Cerebellar nuclear complex (tissue), 1 donor: ENCODE measurements around the gene SLC27A3.
"Not testable (repeated sequence)": the region's sequence is repeated elsewhere in the genome, so short reads cannot be mapped to it uniquely, and the experiment has no call there.

Source experiments
- DNase-seq, 2 experiments: peaks; one replicate each; lab custom pipeline; 2025; lab: John Stamatoyannopoulos, UW

SLC27A3 gene

DNA sequence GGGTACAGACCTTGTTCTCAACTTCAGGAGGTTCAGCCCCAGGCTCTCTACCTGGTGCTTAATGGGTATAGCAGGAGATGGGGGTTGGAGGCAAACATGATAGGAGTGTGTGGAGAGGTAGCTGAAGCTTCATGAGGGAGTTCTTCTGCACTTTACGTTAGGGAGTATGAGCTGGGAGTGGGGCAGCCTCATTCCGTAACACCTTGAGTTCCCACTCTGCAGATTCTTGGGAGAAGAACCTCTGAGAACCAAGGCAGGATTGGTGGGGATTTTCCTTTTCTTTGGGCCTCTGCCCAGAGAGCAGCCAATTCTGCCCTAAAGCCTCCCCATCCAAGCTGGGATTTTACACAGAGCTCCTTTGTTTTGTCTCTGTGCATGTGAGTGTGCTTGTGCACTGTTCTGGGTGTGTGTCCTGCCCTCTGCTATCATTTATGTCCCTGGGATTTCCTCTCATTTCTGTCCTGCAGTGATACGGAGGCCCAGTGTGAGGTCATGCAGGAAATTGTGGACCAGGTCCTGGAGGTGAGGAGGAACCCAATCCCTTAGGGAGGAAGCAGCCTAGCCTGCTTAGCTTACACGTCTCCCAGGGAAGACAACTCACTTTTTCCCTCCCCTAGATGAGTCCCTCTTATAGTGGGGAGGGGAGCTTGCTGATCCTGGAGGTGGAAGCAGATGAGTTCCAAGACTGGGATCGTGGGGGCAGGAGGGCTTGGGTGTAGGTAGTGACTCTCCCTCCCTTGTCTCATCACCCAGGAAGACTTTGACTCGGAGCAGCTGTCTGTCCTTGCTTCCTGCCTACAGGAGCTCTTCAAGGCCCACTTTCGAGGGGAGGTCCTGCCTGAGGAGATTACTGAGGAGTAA lies 11.6 kb upstream of the SLC27A3 start:
- DNase-seq: no peak

DNA sequence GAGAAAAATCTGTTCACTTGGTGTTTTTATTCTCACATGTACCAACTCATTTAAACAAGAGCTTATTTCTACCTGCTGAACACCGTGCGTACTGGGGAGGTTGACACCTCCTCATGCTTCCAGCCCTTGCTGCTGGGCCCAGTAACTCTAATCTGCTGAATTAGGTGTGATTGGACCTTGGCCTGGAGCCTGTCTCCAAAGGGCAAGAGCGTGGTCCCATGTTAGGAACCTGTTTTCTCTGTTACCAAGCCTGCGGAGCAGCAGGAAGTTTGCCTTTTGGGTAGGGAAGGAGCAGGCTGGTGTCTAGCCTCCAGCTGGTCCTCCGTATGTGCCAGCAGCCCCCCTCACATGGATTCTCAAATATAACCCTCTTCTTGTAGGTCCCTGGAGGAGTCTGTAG lies 10.9 kb upstream of the SLC27A3 start:
- no peak for DNase-seq

DNA sequence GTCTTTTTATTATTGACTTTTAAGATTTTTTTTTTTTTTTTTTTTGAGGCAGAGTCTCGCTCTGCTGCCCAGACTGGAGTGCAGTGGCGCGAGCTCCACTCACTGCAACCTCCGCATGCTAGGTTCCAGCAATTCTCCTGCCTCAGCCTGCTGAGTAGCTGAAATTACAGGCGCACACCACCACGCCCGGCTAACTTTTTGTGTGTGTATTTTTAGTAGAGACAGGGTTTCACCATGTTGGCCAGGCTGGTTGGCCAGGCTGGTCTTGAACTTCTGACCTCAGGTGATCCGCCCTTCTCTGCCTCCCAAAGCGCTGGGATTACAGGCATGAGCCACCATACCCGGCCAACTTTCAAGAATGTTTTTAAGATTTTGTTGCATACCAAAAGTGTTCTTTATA lies 8.5 kb upstream of the SLC27A3 start:
- not testable (repeated sequence) for DNase-seq

DNA sequence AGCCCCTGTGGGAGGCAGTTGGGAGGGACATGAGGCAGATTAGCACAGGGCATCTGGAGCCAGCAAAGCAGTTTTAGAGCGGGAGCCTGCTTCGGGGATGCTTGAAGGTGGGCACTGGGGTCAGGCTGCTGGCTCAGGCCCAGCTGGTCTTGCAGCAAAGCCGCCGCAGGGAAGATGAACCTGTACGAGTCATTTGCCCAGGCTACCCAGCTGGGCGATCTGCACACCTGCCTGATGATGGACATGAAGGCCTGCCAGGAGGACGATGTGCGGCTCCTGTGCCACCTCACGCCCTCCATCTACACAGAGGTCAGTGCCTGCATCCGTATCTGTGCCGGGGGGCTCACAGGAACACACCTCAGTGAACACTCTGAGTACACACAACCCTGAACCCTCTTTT lies 7.7 kb upstream of the SLC27A3 start:
- DNase-seq: no peak

DNA sequence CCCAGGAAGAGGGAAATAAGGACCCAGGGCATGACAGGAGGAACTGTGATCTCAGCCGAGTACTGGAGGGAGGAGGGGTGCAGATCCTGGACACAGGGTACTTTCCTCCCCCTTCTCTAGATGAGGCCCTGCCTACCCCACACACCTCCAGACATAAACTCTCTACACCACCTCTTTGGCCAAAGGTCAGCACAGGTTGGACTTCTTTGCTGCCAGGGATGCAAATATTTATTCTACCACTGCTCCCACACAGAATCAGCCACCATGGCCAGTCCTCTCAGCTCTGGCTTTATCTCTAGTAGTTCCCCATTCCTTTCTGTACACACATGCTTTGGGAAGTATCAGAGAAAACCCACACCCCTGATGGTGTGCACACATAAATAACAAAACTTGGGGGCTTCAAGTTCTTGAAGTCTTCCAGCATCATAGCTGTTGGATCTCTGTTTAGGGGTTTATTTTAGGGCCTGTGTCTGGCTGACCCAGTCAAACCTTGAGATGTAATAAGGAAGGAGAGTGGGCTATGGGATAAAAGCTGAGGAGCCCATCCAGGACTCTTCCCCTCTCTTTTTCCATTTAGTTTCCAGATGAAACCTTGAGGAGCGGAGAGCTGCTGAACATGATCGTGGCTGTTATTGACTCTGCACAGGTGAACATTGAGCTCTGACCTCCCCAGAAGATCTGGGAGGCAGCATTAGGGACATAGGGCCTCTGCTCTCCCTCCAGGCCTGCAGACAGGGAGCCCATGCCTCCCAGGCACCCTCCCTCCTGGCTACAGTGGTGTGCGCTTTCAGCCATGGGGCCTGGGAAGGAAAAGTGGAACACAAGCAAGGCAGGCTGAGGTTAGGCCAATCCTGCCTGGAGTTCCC lies 6.7 kb upstream of the SLC27A3 start:
- no peak for DNase-seq

DNA sequence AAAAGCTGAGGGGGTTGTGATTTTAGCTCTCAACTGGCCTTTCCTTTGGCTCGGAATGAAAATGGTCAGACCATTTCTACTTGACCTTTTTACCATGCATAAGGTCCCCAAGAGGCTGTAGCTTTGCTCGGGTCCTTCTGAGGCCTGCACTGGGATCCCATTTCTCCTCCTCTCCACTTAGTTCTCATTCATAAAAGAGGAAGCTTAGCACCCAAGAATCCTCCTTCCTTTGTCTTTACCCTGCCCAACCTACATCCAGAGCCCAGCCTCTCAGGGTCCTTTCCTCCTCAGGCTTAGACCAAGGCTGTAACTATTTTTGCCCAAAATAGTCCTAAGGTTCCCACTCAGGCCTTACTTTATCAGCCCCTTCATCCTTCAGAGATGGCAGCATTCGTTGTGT lies 6.0 kb upstream of the SLC27A3 start:
- no peak for DNase-seq

DNA sequence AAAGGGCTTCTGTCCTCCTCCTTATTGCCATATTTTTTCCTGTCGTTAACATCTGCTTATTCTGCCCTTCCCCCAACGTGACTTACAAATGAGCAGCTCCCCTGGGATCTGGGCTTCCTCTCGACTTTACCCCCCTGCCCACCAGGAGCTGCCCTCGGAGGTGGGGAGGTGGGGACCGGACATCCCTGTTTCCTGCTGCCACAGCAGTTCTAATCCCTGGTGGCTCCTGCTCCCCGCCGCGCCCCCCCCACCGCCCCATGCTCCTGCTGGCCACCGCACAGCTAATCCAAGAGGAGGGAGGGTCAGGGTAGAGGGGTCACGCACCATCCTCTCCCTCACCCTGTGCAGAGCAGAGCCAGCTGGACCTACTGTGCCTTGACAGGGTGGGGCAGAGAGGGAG lies 4.4 kb upstream of the SLC27A3 start:
- DNase-seq: no peak

DNA sequence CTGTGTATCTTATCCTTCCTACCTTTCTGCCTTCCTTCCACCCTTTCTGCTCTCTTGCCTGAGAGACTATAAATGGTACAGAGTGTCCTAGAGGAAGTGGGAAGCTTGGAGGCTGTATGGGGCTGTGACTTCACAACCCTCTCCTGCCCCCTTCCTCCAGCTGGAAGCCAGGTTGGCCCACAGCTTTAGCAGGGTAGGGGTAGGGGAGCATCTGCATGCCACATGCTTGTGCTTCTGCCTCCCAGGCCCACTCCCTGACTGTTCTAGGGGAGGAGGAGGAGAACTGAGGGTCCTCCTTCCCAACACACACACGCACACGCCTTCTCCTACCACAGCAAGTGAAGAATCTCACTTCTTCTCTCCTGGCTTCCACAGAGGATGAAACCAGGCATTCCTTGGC lies 3.9 kb upstream of the SLC27A3 start:
- DNase-seq: no peak

DNA sequence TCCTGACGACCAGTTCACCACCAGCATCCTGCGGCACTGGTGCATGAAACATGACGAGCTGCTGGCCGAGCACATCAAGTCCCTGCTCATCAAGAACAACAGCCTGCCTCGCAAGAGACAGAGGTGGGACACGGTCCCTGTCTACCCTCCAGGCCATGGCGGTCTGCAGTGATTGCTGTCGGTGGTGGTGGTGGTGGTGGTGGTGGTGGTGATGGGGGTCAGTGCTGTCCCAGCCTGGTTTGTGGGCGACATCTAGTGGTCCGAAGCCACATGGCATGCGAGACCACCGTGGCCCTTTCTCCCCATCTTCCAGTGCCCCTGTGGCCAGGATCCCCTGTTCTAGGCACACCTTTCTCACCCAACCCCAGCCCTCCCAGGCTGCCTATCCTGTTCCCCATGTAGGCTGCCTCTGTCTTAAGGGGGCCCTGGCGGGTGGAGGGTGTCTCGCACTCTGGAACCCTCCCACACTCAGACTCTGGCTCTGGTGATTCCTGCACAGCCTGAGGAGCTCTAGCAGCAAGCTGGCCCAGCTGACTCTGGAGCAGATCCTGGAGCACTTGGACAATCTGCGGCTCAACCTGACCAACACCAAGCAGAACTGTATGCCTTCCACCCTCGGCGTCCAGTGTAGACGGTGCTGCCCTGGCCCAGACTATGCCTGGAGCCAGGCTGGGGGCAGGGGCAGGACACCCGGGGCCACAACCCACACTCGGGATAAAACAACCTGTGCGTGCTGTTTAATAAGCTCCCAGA lies 3.2 kb upstream of the SLC27A3 start:
- DNase-seq: no peak

DNA sequence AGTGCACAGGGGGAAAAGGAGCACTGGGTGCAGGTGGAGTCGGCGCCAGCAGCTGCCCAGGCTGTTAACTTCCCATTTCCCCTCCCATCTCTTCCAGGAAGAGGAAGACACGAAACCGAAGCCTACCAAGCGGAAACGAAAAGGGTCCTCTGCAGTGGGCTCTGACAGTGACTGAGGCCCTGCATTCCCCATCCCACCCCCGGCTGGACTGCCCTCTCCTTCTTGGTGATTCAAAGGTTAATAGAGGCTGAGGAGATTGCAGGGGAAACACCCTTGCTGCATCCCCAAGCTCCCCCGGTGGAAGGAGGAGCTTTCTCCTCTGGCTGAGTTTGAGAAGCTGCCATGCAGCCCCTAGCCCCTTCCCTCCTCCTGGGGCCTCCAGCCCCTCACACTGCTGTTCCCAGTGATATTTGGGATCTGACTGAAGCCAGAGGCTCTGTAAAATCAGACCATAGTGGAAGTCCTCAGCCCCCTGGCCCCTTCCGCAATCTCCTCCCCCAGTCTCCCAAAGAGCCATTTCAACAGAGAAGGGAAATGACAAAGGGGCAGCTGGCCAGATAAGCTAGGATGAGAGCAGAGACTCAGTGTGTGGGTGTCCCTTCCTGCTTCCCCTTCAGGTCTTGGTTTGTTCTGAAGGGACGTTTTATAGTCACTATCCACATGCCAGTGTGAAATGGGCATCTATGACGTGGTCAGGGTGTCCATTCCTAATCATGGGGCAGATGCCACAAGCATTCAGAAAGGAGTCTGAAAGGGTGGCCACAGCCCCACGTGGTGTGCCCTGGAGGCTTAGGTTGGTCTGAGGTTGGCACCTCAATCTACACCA lies 1.9 kb upstream of the SLC27A3 start:
- no peak for DNase-seq

DNA sequence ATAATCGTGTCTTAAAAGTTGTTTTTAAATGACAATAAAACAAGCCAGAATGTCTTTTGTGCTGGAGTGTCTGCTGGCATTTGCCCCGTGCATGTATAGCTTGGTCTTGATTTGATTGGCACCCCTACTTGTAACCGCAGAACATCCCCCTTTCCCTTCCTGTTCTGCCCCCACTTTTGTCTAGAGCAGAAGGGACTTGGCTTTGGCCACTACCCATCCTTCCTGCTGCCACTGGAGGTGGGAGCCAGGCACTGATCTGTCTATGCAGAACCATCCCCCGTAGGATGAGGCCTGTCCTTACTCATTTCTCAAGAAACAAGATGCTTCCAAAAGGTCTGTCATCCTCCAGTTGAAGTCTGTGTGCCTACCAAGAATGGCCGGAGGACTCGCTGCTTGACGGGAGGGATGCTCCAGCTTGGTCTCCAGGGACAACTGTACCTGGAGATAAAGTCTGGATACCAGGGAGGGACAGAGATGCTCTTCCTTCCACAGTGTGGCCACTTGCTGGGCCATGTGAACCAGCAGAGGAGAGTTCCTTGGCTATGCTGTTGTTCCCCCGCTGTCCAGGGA lies 1.1 kb upstream of the SLC27A3 start:
- DNase-seq: no peak

DNA sequence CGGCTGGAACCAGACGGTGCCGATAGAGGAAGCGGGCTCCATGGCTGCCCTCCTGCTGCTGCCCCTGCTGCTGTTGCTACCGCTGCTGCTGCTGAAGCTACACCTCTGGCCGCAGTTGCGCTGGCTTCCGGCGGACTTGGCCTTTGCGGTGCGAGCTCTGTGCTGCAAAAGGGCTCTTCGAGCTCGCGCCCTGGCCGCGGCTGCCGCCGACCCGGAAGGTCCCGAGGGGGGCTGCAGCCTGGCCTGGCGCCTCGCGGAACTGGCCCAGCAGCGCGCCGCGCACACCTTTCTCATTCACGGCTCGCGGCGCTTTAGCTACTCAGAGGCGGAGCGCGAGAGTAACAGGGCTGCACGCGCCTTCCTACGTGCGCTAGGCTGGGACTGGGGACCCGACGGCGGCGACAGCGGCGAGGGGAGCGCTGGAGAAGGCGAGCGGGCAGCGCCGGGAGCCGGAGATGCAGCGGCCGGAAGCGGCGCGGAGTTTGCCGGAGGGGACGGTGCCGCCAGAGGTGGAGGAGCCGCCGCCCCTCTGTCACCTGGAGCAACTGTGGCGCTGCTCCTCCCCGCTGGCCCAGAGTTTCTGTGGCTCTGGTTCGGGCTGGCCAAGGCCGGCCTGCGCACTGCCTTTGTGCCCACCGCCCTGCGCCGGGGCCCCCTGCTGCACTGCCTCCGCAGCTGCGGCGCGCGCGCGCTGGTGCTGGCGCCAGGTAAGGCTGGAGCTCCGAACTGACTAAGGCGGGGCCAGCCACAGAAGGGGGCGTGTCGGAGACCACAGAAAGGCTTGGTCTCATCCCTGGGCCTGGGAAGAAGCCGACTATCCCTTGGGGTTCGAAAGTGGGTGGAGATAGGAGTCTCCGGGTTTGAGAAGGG lies 486 bp downstream of the SLC27A3 start:
- no peak for DNase-seq

DNA sequence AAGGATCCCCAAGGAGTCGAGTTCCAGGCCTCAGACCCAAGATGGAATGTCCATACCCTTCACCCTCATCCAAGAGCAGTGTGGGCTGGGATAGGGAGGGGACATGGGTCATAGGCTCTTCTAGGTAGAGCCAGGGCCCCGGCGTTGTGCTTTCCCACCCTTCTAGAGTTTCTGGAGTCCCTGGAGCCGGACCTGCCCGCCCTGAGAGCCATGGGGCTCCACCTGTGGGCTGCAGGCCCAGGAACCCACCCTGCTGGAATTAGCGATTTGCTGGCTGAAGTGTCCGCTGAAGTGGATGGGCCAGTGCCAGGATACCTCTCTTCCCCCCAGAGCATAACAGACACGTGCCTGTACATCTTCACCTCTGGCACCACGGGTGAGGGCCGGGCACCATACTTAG lies 1.1 kb downstream of the SLC27A3 start:
- DNase-seq: no peak

DNA sequence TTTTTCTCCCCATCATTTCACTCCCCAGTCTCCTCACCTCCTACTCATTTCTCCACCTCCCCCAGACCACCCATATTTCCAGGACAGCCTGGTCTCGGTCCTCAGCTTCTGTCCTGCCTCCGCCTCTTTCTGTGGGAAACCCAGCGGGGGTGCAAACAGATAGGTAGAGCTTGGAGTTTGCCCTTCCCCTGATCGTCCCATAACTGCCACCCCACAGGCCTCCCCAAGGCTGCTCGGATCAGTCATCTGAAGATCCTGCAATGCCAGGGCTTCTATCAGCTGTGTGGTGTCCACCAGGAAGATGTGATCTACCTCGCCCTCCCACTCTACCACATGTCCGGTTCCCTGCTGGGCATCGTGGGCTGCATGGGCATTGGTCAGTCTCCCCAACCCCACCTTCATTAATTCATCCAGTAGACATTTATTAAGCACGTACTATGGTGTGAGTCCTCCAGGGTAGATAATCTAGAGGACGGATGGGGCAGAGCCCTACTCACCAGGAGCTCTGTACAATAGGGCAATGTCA lies 1.7 kb downstream of the SLC27A3 start:
- no peak for DNase-seq

DNA sequence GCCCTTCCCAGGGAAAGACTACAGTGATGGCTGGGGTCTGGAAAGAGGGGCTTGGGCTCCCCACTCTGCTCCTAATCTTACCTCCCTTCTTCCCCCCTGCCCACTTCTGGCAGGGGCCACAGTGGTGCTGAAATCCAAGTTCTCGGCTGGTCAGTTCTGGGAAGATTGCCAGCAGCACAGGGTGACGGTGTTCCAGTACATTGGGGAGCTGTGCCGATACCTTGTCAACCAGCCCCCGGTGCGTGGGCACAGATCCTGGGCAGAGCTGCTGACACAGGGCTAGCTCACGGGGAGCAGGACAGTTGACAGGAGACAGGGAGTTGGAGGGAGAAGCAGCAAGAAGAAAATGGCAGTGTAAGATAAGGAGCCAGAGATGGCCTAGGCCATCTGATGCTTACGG lies 2.4 kb downstream of the SLC27A3 start:
- no peak for DNase-seq

DNA sequence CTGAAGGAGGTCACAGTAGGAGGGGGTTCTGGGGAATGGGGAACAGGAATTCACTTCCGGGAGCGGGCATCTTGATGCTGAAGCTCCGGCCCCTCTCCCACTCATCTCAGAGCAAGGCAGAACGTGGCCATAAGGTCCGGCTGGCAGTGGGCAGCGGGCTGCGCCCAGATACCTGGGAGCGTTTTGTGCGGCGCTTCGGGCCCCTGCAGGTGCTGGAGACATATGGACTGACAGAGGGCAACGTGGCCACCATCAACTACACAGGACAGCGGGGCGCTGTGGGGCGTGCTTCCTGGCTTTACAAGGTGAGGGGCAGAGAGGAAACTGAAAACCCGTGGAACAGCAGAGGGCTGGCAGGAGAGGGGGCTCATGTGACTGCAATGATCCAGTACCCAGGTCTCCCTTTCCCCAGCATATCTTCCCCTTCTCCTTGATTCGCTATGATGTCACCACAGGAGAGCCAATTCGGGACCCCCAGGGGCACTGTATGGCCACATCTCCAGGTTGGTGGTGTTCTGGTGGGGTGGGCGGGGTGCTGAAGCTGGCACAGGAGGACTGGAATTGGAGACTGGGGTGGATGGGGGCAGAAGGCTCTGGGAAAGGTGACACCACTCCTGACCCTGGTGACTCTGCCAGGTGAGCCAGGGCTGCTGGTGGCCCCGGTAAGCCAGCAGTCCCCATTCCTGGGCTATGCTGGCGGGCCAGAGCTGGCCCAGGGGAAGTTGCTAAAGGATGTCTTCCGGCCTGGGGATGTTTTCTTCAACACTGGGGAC lies 3.0 kb downstream of the SLC27A3 start:
- no peak for DNase-seq

DNA sequence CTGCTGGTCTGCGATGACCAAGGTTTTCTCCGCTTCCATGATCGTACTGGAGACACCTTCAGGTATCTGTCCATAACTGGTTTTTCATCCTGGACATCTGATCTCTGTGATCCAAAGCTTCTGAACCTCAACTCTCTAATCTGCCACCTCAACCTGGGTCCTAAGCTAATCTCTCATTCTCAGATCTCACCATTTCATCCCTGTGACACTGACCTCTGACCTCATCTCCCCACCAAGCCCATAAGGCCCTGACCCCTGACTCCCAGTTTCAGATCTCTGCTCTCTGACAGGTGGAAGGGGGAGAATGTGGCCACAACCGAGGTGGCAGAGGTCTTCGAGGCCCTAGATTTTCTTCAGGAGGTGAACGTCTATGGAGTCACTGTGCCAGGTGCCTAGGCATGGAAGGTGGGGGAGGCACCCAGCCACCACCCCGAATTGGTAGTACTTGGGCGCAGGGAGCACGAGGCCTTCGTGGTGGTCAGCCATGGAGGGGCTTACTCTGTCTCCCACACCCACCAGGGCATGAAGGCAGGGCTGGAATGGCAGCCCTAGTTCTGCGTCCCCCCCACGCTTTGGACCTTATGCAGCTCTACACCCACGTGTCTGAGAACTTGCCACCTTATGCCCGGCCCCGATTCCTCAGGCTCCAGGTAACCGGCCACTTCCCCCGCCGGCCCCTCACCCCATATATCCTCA lies 3.8 kb downstream of the SLC27A3 start:
- DNase-seq: no peak

DNA sequence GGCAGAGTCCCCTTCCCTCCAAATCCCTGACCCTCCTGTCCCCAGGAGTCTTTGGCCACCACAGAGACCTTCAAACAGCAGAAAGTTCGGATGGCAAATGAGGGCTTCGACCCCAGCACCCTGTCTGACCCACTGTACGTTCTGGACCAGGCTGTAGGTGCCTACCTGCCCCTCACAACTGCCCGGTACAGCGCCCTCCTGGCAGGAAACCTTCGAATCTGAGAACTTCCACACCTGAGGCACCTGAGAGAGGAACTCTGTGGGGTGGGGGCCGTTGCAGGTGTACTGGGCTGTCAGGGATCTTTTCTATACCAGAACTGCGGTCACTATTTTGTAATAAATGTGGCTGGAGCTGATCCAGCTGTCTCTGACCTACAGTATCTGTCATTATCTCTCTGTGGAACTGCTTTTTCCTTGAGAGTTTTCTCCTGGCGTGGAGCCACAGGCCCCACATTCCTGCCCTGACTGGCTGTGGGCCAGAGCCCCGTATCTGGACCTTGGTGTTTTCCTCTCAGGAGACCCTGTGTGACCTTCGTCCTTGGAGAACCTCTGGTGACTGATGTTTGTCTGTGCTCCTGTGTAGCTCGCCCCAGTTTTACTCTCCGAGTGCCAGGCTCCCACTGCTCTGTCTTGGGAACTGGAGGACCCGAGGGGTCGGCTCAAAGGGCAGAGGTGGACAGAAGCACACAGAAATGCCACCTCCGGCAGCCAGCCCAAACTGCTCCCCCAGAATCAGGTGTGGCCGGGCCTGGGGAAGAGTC lies 4.8 kb downstream of the SLC27A3 start:
- no peak for DNase-seq
